GM21381 (cell line): ENCODE measurements around the gene NEFH.
"Not testable (repeated sequence)": the region's sequence is repeated elsewhere in the genome, so short reads cannot be mapped to it uniquely, and the experiment has no call there.

ENCODE experiments used
- ATAC-seq: cut with Tn5 transposase; IDR thresholded peaks from one replicate; pipeline ENCODE4 v1.9.1; 2021; ENCODE audit warnings: mild to moderate bottlenecking, moderate library complexity; ENCODE audit not compliant: unreplicated experiment

The NEFH gene, protein sequence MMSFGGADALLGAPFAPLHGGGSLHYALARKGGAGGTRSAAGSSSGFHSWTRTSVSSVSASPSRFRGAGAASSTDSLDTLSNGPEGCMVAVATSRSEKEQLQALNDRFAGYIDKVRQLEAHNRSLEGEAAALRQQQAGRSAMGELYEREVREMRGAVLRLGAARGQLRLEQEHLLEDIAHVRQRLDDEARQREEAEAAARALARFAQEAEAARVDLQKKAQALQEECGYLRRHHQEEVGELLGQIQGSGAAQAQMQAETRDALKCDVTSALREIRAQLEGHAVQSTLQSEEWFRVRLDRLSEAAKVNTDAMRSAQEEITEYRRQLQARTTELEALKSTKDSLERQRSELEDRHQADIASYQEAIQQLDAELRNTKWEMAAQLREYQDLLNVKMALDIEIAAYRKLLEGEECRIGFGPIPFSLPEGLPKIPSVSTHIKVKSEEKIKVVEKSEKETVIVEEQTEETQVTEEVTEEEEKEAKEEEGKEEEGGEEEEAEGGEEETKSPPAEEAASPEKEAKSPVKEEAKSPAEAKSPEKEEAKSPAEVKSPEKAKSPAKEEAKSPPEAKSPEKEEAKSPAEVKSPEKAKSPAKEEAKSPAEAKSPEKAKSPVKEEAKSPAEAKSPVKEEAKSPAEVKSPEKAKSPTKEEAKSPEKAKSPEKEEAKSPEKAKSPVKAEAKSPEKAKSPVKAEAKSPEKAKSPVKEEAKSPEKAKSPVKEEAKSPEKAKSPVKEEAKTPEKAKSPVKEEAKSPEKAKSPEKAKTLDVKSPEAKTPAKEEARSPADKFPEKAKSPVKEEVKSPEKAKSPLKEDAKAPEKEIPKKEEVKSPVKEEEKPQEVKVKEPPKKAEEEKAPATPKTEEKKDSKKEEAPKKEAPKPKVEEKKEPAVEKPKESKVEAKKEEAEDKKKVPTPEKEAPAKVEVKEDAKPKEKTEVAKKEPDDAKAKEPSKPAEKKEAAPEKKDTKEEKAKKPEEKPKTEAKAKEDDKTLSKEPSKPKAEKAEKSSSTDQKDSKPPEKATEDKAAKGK

DNA sequence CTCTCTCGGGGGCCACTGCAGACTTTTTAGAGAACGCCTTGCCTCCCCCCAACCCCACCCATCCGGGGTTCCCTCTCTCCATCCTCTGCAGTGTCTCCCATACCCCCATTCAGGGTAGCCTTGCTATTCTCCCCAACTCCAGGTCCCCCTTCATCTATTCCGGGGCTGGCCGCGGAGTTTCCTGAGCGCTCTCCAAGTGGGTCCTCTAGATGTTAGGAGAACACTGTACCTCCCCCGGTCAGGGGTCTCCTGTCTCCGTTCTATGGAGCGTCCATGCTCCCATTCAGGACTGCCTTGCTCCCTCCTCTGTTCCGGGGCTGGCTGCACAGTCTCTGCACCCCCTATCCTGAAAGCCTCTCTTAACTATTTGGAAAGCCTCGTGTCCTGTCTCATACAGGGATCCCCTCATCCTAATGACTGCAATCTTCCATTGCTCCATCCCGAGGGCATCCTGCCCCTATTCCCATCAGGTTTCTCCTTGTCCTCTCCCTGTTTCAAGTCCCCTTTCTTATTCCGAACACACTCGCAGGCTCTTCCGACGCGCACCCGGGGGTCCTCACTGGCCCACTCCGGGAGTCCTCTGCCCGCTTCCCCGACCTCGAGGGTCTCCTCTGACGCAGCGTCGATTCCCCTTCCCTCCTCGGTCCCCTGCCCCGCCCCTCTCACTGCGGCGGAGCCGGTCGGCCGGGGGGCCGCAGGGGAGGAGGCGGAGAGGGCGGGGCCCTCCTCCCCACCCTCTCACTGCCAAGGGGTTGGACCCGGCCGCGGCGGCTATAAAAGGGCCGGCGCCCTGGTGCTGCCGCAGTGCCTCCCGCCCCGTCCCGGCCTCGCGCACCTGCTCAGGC lies at the start of gene NEFH:
Gene NEFH (plus strand): TSS at position 802 of the 845 bp plus-strand sequence. CDS start 45 bp downstream, outside the sequence.
- ATAC-seq = no peak

DNA sequence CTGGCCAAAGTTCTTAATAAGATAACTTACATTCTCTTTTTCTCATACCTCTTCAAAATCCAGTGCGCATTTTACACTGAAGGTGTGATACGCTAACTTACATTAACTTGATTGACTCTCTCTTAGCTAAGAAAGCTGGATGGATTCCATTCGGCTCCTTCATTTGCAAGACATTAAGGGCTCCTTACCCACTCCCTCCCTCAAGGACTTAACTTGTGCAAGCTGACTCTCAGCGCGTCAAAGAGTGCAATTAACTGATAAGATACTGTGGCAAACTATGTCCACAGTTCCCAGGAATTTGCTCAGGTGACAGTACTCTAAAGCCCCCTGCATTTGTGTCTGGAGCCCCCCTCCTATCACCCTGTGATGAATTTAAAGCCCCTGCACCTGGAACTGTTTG lies 48.0 kb upstream of the NEFH start:
- ATAC-seq = no peak

DNA sequence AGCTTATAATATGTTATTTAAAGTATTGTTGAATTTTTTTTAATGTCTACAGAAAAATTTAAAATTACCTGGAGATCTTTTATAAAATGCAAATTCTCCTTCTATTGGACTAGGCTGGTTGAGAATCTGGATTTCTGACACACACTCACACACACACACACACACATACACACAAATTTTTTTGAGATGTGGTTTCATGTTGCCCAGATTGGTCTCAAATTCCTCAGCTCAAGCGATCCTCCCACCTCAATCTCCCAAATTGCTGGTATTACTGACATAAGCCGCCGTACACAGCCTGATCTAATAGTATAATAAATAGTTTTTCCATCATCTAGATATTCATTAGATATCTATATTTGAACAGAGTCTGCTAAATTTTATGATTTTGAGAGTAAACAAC lies 46.2 kb upstream of the NEFH start:
- no peak for ATAC-seq

DNA sequence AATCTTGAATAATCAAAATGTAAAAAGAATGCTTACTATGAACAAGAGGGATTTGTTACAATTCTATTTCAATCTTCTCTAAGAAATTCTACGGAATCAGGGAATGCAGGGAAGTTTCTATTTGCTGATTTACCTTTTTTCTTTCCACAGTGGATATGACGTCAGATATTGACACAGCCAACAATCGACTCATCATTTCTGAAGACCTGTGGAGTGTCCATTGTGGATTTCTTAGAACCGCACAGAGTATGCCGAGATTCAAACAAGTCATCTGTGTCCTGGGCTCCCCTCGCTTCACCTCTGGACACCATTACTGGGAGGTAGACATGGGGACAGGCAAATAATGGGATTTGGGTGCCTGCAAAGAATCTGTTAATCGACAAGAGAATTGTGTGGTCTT lies 45.7 kb upstream of the NEFH start:
- ATAC-seq = no peak

DNA sequence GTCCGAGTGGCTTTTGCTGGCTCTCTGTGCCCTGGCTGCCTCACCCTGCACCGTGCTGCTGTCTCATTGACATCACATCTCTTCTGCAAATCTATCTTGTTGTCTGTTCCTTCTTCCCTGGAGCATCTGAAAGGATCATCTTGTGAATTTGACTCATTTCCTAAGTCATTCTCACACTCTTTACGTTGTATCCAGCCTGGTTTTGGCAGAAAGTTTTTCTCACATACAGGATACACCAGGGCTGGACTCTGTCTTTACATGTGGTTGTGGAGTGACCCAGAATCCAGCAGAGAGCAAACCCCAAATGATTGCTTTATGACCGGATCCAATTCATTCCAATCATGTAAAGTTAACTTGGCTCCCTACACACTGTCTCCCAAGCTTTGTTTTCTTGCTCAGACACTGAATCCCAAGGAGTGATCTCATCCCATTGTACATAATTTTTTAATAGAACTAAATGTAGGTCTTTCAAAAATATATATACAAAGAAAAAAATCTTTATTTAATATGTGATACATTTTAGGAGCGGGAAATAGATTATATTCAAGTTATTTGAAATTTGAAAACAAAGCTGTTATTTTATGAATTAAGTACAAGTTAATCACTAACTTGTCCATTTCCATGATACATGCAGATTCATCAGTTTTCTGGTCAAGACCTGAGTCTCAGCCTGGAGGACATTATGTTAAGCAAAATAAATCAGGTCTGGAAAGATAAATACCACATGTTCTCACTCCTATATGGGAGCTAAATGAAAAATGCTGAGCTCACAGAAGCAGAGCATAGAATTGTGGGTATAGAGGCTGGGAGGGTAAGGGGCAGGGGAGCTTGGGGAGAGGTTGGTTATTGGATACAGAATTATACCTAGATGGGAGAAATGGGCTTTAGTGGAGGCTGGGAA lies 44.5 kb upstream of the NEFH start:
- ATAC-seq = no peak

DNA sequence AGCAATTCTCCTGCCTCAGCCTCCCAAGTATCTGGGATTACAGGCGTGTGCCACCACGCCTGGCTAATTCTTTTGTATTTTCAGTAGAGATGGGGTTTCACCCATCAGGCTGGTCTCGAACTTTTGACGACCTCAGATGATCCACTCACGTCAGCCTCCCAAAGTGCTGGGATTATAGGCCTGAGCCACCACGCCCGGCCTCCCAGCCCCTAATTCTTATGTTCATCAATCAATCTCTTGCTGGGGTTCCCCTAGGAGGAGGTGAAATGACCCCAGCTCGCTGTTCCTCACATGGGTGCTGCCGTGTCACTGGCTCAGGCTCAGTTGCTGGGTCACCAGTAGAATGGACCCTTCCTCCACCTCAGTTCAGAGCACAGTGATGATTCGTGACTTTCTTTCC lies 41.7 kb upstream of the NEFH start, which contains the start of gene RFPL1:
Gene RFPL1 (plus strand): TSS at position 301 of the 400 bp plus-strand sequence.
- not testable (repeated sequence) for ATAC-seq

DNA sequence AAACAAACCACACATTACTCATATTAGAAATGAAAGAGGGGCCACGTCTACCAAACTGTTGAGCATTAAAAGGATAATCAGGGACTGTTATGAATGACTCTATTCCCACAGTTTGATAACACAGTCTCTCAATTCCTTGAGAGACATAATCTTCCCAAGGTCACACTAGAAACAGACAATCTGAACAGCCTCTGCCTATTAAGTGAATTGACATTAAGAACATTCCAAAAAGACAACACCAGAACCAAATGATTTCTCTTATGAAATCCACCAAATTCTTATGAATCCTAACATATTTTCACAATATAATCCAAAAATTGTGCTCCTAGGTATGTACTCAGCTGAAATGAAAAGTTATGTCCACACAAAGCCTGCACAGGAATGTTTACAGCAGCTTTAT lies 37.0 kb upstream of the NEFH start:
- no peak for ATAC-seq

DNA sequence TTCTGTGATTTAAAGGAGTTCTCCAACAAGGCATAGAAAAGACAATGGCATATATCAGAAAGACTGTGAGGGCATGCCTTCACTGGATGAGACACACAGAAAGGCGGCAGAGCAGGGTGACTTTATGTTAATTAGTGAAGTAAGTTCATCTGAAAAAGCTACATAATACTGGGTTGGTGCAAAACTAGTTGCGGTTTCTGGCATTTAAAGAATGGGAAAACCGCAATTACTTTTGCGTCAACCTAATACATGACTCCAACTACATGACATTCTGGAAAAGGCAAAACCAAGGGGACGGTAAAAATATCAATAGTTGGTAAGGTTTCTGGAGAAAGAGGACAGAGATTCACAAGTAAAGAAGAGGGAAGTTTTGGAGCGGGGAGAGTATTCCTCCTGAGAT lies 36.6 kb upstream of the NEFH start:
- no peak for ATAC-seq

DNA sequence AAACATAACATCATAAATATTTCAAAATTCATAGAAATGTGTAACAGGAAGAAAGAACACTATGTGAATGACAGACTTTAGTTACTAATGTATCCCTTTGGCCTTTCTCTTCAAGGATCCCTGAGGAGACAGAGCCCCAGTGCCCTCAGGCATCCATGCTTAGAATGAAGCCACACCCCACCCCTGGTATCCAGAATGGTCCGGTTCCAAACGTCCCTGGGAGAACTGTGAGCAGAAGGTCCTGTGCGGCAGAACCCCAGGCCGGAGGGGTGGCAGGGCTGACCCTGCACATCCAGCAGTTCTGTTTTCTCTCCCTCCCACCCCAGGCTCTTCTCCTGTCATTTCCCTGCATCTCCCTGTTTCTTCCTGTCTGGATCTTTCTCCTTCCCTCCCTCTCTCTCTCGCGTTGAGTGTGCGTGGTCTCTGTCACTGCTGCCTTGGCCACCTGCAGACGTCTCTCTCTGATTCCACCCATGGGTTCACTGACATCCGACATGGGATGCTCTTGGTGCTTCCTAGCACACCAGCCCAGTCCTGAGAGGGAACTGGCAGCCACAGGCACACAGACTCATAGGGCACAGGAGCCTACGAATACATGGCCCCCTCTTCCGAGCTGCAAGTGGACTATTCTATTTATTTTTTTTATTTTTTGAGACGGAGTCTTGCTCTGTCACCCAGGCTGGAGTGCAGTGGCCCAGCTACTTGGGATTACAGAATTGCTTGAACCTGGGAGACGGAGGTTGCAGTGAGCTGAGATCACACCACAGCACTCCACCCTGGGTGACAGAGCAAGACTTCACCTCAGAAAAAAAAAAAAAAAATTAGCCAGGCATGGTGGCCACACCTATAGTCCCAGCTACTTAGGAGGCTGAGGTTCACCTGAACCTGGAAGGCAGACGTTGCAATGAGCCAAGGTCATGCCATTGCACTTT lies 35.9 kb upstream of the NEFH start:
- ATAC-seq = no peak

DNA sequence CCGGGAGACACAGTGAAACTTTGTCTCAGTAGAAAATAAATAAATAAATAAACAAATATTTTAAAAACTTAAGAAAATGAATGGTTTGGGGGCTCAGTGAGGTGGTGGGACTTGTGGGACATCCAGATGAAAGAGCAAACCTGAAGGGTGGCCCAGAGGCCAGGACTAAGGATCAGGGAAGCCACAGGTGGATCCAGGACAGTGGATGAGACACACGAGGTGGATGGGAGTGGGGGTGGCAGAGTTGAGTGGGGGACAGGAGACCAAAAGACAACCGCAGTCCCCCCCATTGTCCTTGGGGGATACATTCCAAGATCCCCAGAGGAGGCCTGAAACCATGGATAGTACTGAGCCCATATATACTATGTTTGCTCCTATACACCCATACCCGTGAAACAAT lies 34.5 kb upstream of the NEFH start:
- ATAC-seq = no peak

DNA sequence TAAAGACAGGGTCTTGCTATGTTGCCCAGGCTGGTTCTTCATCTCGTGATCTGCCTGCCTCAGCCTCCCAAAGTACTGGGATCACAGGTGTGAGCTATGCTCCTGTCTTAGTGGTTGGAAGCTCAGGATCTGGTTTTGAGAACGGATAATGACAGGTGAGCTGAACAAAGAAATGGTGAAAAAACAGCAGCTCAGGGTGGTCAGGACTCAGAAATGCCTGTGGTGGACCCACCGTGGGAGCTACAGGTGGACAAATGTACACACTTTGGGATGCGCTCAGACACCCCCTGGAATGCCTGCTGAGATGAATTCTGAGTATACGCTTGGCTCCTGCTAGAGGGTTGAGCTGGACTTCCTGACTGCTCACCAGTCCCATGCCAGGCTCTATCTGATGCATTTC lies 32.1 kb upstream of the NEFH start:
- no peak for ATAC-seq

DNA sequence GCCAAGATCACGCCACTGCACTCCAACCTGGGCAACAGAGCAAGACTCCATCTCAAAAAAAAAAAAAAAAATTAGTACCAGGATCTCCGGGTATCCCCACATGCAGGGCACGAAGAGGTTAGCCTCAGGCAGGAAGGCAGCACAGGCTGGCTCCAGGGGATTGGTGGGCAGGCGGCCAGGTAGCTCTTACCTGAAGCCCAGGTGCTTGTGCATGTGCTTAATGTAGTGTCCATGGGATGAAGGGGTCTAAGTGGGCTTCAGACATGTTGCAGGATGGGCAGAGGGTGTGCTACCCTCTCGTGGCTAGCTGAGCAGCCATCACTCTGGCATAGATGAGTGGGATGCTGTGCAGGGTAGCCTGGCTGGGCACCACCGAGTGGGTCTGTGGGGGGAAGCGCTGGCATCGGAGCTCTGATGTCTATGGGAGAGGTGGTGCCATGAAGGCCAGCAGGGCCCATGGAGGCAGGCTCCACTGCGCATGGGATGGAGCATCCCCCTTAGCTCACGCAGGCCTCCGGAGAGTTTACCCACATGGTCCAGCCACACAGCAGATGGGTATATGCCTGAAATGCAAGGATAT lies 30.6 kb upstream of the NEFH start:
- no peak for ATAC-seq

DNA sequence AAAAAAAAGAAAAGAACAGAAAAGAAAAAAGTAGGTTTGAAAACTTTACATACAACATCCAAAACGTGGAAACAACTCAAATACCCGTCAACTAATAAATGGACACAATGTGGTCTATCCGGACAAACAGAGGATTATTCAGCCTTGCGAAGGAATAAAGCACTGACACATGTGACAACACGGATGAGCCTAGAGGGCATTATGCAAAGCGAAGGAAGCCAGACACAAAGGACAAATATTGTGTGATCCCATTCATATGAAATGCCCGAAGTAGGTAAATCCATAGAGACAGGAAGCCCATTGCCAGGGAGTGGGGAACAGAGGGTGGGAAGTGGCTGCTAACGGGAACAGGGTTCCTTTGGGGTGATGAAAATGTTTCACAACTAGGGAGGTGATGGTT lies 29.8 kb upstream of the NEFH start:
- ATAC-seq = no peak

DNA sequence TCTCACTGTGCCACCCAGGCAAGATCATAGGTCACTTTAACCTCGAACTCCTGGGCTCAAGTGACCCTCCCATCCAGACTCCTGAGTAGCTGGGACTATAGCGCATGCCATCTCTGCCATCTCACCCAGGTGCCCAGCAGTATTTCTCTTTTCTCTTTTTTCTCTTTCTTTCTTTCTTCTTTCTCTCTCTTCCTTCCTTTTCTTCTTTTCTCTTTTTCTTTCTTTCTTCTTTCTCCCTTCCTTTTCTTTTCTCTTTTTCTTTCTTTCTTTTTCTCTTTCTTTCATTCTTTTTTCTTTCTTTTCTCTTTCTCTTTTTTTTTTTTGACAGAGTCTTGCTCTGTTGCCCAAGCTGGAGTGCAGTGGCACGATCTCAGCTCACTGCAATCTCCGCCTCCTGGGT lies 28.2 kb upstream of the NEFH start:
- ATAC-seq = no peak

DNA sequence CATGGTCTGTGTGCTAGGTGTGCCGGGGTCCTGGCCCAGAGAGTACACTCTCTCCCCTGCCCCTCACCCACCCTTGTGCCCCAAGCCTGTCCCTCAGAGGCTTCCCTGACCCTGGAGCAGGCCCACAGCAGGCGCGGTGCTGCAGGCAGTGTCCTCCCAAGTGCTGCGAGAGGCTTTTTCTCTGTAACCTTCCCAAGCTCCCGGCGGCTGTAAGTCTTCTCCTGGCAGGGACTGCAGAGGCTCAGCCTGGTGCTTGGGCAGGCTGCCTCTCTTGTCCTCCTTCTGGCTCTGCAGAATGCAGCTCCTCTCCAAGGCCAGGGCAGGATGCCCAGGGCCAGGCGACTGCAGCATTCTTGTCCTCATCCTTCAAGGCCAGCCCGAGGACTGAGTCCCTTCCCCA lies 25.7 kb upstream of the NEFH start:
- no peak for ATAC-seq

DNA sequence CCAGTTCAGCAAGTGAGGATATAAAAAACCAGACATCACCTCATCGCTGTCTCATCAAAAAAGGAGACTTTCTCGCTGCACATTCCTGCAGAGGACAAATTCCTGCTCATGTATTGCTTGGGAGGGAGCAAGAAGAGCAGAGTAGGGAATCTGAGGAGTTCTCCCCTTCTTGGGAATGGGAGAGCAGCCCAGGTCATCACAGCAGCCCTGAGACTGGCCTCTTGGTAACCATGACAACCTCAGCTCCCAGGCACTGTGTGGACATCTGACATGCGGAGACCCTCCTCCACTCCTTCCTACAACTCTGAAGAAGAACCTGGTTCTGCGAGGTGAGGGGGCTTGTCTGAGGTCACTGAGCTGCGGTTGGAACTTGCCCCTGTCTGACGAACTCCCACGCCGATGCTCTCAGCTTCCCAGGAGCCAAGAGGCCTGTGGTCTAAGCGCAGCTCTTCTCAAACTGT lies 23.8 kb upstream of the NEFH start:
- ATAC-seq = no peak

DNA sequence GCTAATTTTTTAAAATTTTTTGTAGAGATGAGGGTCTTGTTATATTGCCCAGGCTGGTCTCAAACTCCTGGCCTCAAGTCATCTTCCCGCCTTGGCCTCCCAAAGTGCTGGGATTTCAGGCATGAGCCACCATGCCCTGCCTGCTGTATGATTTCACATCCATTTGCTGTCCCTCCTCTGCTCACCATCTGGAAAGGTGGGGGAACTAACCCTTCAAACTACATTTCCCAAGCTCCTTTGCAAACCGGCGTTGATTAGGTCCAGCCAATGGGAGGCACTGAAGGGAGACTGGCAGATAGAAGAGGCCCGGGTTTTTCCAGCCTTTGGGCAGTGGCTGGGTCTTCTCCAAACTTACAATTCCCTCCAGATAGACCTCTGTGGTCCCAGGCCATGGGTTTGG lies 22.3 kb upstream of the NEFH start:
- no peak for ATAC-seq

DNA sequence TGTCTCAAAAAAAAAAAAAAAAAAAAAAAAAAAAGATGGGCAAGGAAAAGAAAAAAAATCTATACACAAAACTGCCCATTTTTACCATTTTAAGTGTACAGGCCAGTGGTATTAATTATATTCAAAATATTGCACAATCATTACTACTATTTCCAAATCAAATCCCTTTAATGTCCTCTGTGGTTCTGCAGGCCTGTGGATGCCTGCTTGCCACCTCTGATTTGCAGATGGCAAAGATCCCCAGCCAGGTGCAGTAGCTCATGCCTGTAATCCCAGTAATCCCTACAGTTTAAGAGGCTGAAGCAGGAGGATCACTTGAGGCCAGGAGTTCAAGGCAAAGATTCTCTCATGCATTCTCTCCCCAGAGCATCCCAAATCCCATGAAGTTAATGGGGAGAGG lies 21.5 kb upstream of the NEFH start:
- ATAC-seq = no peak
